Common myeloid progenitor, CD34-positive (primary cell): ENCODE data around the gene PPP4R1.
A peak's percentile ranks its signal among the peaks of the same experiment; 100 is the strongest.

Experiments used
- CTCF ChIA-PET: fragments of 350-600 bp; sonication (Branson Sonifier 250); formaldehyde crosslinking; loops from one replicate; lab custom pipeline; 2021; ENCODE audit warnings: antibody characterized with exemption; lab: Charles Lee
- POLR2A ChIA-PET: fragments of 350-600 bp; sonication (Branson Sonifier 250); formaldehyde crosslinking; loops from one replicate; lab custom pipeline; 2021; ENCODE audit warnings: antibody characterized with exemption; lab: Charles Lee
- DNase-seq, 3 donors: peaks; one replicate each; pipeline versions ENCODE4 v3.0.0 to v3.0.0-alpha.2; 2013
- H3K27ac ChIP-seq, 2 experiments: 1 replicate in 1 of 2; 2 replicates in 1 of 2; pipeline ENCODE4 v1.7.0; 2013; ENCODE audit warnings: inconsistent platforms in 2 of 2, low read length in 2 of 2, mild to moderate bottlenecking in 2 of 2, low read depth in 1 of 2, moderate library complexity in 1 of 2; ENCODE audit not compliant: severe bottlenecking in 2 of 2, insufficient read depth in 1 of 2, poor library complexity in 1 of 2
- H3K27me3 ChIP-seq, 5 experiments: replicated peaks in 2 of 5; 1 replicate in 3 of 5; 2 replicates in 2 of 5; pipeline versions ENCODE4 v1.6.1 to v1.7.0; 2013; ENCODE audit warnings: low read length in 4 of 5, mild to moderate bottlenecking in 2 of 5, moderate library complexity in 2 of 5, inconsistent platforms in 1 of 5; ENCODE audit not compliant: insufficient read depth in 5 of 5, control insufficient read depth in 4 of 5
- H3K36me3 ChIP-seq, 4 experiments: 1 replicate in 2 of 4; 2 replicates in 2 of 4; pipeline versions ENCODE4 v1.6.1 to v1.7.0; 2013; ENCODE audit warnings: low read length in 3 of 4, control low read depth in 1 of 4, mild to moderate bottlenecking in 1 of 4; ENCODE audit not compliant: control insufficient read depth in 4 of 4, insufficient read depth in 4 of 4
- H3K4me1 ChIP-seq, 4 experiments: 1 replicate in 3 of 4; 2 replicates in 1 of 4; pipeline versions ENCODE4 v1.6.1 to v1.7.1; 2013; ENCODE audit warnings: low read length in 3 of 4, mild to moderate bottlenecking in 3 of 4, control low read depth in 1 of 4, inconsistent platforms in 1 of 4, moderate library complexity in 1 of 4; ENCODE audit not compliant: control insufficient read depth in 4 of 4, insufficient read depth in 4 of 4; ENCODE audit errors: control extremely low read depth in 1 of 4
- H3K4me3 ChIP-seq, 7 experiments: 1 replicate in 4 of 7; 2 replicates in 3 of 7; pipeline versions ENCODE4 v1.5.1 to v1.7.0; 2013; ENCODE audit warnings: mild to moderate bottlenecking in 7 of 7, low read length in 6 of 7, moderate library complexity in 6 of 7, inconsistent platforms in 2 of 7, low read depth in 2 of 7, control low read depth in 1 of 7; ENCODE audit not compliant: insufficient read depth in 4 of 7, control insufficient read depth in 1 of 7; ENCODE audit errors: extremely low read depth in 1 of 7
- H3K9me3 ChIP-seq, 5 experiments: 1 replicate in 4 of 5; 2 replicates in 1 of 5; pipeline versions ENCODE4 v1.6.1 to v1.7.1; 2013; ENCODE audit warnings: low read length in 4 of 5, mild to moderate bottlenecking in 2 of 5, inconsistent platforms in 1 of 5, low read depth in 1 of 5, moderate library complexity in 1 of 5; ENCODE audit not compliant: control insufficient read depth in 4 of 5, insufficient read depth in 2 of 5; ENCODE audit errors: control extremely low read depth in 1 of 5
- WGBS: methylation state at CpG from one replicate; pipeline ENCODE4 v1.1.5; 2013; ENCODE audit not compliant: insufficient coverage; 5-methylcytosine and 5-hydroxymethylcytosine counted together

PPP4R1 gene

GRCh38 chr18:9617006-9617542 is 2.7 kb upstream of the PPP4R1 start:
- Histone ChIP-seq H3K36me3 (no peaks in the 10 kb centered on the region), H3K4me1 (peaks cover 12 to 41% (median 26%) of the 10 kb centered on the region in 4 experiments), H3K27me3 (no peaks in the 10 kb centered on the region), H3K9me3 (no peaks in the 10 kb centered on the region), H3K27ac (no peak overlapping the region), H3K4me3 (peak overlapping the region in 1 of 7 experiments; percentile 7)
- POLR2A ChIA-PET: no interaction called here
- CTCF ChIA-PET: interaction anchor here (2.5 kb wide), 1 partner anchor 11 kb away, joined by 9 read pairs; no protein-coding TSS in a partner anchor
- peak in 2 of 3 donors; percentile 25 to 44 for DNase-seq
- WGBS: 94% methylated on average over 3 of the region's 5 CpGs

- DNase-seq: peak in 1 of 3 donors; percentile 44
- H3K27me3 ChIP-seq: no peaks in the 10 kb centered on the region
- POLR2A ChIA-PET: interaction anchor here (1.6 kb wide), 1 partner anchor 57 kb away, joined by 3 read pairs; no protein-coding TSS in a partner anchor
- CTCF ChIA-PET: interaction anchor here (0.8 to 2.5 kb wide), 8 partner anchors 9 to 58 kb away, joined by 3 to 9 read pairs (median 4); no protein-coding TSS in a partner anchor
- no peak overlapping the region for H3K27ac ChIP-seq
- 85% methylated on average over 2 of the region's 2 CpGs for WGBS
- no peak overlapping the region for H3K4me3 ChIP-seq
- H3K36me3 ChIP-seq: peaks cover 4 to 5% (median 5%) of the 10 kb centered on the region in 4 experiments
- peaks cover 12 to 42% (median 27%) of the 10 kb centered on the region in 4 experiments for H3K4me1 ChIP-seq
- no peaks in the 10 kb centered on the region for H3K9me3 ChIP-seq
Measured at GRCh38 chr18:9616049-9616448, 1.7 kb upstream of the PPP4R1 start.

- H3K27me3 ChIP-seq: no peaks in the 10 kb centered on the region
- ChIA-PET CTCF (interaction anchor here (0.7 to 2.5 kb wide), 8 partner anchors 10 to 158 kb away, joined by 3 to 9 read pairs (median 4); no protein-coding TSS in a partner anchor), POLR2A (interaction anchor here (1.6 kb wide), 1 partner anchor 58 kb away, joined by 3 read pairs; no protein-coding TSS in a partner anchor)
- H3K27ac ChIP-seq: no peak overlapping the region
- WGBS: 68% methylated on average over 12 of the region's 13 CpGs
- peaks cover 12 to 42% (median 27%) of the 10 kb centered on the region in 4 experiments for H3K4me1 ChIP-seq
- no peak for DNase-seq
- H3K36me3 ChIP-seq: peaks cover 7 to 9% (median 8%) of the 10 kb centered on the region in 4 experiments
- H3K4me3 ChIP-seq: peak overlapping the region in 5 of 7 experiments; percentile 47 to 72 (median 68)
- no peaks in the 10 kb centered on the region for H3K9me3 ChIP-seq
Measured at GRCh38 chr18:9615280-9615797, 980 bp upstream of the PPP4R1 start.

DNA sequence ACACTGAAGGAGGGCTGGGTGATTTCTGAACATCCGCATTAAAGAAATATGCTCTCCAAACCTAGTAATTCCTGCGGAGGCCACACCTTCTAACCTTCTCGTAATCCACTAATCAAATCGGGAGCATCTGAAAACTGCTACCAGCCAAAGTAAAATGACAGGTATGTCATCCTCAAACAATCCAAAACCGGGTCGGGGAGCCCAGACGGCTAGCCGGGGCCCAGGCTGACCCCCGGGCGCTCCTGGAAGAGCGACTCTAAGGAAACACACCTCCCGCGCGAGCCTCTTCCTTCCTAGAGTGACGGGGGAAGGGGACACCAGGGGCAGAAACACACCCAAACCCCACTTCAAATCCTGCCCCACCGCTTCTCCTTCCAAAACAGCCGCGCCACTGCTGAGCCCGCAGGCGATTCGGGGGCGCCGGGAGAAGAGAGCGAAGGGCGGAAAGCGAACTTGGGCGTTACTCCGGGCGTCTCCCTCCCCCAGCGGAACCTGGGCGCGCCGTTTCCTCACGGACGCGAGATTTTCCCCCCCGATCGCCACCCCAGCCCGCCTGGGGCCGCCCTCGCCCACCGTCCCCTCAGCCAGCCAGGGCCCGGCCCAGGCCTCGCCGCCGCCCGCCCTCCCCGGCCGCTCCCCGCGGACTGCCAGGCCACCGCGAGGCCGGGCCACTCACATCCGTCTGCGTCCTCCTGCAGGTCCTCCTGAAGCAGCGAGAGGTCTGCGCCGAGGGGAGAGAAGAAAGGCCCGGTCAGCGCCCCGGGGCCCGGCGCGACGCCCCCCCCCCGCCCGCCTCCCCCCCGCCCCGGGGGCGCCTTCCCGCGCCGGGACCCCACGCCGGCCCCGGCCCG is 584 bp downstream of the PPP4R1 start:
- peak overlapping the region; percentile 70 to 89 (median 81) for H3K4me3 ChIP-seq
- no peaks in the 10 kb centered on the region for H3K27me3 ChIP-seq
- ChIA-PET CTCF (interaction anchor here (3.3 kb wide), 1 partner anchor 158 kb away, joined by 26 read pairs; no protein-coding TSS in a partner anchor), POLR2A (interaction anchor here (0.7 kb wide), 1 partner anchor 13 kb away, joined by 3 read pairs; no protein-coding TSS in a partner anchor)
- peaks cover 12 to 38% (median 26%) of the 10 kb centered on the region in 4 experiments for H3K4me1 ChIP-seq
- DNase-seq: peak; percentile 53 to 77 (median 64)
- 0% methylated on average over 59 of the region's 78 CpGs for WGBS
- peak overlapping the region; percentile 78 to 88 for H3K27ac ChIP-seq
- H3K9me3 ChIP-seq: no peaks in the 10 kb centered on the region
- H3K36me3 ChIP-seq: peaks cover 7 to 9% (median 8%) of the 10 kb centered on the region in 4 experiments

DNA sequence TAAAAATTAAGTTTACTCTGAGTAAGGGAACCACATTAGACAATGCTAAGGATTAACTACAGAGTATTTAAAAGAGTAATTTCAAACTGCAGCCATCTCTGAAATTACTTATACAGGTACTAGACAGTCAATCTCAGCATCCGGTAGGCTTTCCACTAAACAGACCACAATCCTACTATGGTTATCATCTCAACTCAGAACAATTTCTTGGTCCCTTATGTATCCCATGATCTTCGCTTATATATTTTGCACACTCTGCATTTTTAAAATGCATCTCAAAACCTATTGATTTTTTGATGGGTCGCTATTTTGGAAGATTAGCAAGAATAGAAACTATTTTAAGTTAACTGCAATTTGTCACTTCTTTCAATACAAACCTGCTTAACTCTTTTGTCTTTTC is 1.4 kb downstream of the PPP4R1 start:
- Histone ChIP-seq H3K27ac (peak overlapping the region in 1 of 2 experiments; percentile 88), H3K4me1 (peaks cover 12 to 38% (median 26%) of the 10 kb centered on the region in 4 experiments), H3K4me3 (peak overlapping the region in 6 of 7 experiments; percentile 75 to 89 (median 84)), H3K9me3 (no peaks in the 10 kb centered on the region), H3K36me3 (peaks cover 7 to 9% (median 8%) of the 10 kb centered on the region in 4 experiments), H3K27me3 (no peaks in the 10 kb centered on the region)
- ChIA-PET POLR2A (interaction anchor here (0.7 to 1.0 kb wide), 2 partner anchors 14 kb away, joined by 3 read pairs; no protein-coding TSS in a partner anchor), CTCF (interaction anchor here (3.3 kb wide), 1 partner anchor 159 kb away, joined by 26 read pairs; no protein-coding TSS in a partner anchor)
- 73% methylated on average over 1 of the region's 3 CpGs for WGBS
- DNase-seq: no peak

DNA sequence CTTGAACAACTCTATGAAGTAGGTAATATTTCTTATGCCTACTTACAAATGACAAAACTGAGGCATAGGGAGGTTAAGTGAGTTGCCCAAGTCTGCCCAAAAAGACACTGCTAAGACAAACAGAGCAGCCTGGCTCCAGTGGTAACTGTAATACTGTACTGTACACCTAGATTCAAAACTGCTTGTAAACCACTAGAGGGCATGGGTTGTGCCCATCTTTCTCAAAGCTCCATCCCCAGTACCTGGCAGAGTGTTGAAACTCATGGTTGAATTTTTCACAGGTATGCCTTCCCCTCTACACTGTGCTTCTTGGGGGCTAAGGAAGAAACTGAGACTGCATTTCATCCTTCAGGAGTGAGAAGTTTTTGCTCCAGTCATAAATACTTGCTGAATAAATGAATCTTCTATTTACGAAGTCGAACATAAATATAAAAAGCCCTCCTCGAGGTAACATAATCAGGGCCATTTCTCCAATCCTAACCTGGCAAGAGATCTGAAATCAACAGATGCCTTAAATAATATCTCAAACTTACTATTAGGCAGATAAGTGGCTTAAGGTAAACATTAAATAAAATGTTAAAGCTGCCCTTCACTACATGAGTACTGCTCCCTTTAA is 2.0 kb downstream of the PPP4R1 start:
- DNase-seq: peak; percentile 60 to 77 (median 74)
- WGBS: no CpG with 5 or more reads among the region's 3 CpGs
- peak overlapping the region in 3 of 7 experiments; percentile 75 to 89 (median 88) for H3K4me3 ChIP-seq
- H3K9me3 ChIP-seq: no peaks in the 10 kb centered on the region
- H3K36me3 ChIP-seq: peaks cover 7 to 9% (median 8%) of the 10 kb centered on the region in 4 experiments
- no peaks in the 10 kb centered on the region for H3K27me3 ChIP-seq
- peaks cover 12 to 37% (median 25%) of the 10 kb centered on the region in 4 experiments for H3K4me1 ChIP-seq
- ChIA-PET CTCF (interaction anchor here (1.0 to 3.3 kb wide), 6 partner anchors 10 to 160 kb away, joined by 3 to 26 read pairs (median 4); no protein-coding TSS in a partner anchor), POLR2A (interaction anchor here (0.6 to 1.0 kb wide), 2 partner anchors 13 to 239 kb away, joined by 3 to 5 read pairs; no protein-coding TSS in a partner anchor)
- H3K27ac ChIP-seq: no peak overlapping the region
